ENCODE data around the gene FFAR3.

Gene FFAR3, protein sequence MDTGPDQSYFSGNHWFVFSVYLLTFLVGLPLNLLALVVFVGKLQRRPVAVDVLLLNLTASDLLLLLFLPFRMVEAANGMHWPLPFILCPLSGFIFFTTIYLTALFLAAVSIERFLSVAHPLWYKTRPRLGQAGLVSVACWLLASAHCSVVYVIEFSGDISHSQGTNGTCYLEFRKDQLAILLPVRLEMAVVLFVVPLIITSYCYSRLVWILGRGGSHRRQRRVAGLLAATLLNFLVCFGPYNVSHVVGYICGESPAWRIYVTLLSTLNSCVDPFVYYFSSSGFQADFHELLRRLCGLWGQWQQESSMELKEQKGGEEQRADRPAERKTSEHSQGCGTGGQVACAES

DNA sequence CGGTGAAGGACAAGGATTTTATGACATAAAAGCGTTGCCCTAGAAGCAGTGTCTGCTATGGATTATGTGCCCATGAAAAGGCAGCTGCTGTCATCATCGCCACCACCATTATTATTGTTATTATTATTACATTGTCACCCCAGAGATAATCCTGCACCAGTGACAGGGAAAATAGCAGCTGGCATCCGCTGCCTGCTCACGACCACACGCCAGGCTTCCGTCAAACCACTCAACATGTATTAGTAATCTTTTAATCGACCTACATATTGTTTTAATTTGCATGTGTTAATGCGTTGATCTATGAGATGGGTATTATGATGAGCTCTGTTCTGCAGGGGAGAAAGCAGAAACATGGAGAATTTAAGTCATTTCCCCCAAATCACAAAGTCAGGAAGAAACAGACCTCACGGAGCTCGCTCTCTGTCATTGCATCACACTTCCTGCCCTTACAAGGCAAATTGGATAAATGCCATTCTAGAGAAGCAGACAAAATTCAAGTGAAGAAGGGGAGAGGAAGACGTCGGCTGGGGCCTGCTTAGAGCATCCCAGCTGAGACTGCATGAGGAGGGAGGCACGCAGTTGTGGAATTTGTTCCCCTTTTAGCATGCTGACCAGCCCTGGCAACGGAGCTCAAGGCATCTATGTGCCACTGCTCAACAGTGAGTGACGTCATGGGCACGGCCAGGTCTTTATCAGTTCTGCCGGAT, at the start of gene FFAR3:
Gene FFAR3 (plus strand): TSS at position 594 of the 707 bp plus-strand sequence. CDS start 431 bp downstream, outside the sequence.
- no peak for DNase-seq

DNA sequence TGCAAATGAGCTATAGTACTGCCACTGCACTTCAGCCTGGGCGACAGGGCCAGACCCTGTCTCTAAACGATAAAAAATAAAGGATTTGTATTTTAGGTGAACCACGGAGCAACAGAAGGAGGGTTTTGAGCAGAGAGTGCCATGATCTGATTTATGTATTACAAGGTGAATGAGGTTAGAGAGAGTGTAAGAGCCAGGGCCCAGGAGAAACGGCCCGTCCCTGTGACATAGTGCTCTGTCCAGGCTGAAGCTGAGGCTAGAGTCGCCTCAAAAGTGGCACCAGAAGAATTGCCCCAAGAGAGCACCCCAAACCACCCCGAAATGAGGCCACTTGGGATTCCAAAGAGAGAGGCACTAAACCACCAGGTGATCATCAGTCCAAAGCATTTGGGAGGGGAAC, 49.4 kb upstream of the FFAR3 start:
- DNase-seq: no peak

DNA sequence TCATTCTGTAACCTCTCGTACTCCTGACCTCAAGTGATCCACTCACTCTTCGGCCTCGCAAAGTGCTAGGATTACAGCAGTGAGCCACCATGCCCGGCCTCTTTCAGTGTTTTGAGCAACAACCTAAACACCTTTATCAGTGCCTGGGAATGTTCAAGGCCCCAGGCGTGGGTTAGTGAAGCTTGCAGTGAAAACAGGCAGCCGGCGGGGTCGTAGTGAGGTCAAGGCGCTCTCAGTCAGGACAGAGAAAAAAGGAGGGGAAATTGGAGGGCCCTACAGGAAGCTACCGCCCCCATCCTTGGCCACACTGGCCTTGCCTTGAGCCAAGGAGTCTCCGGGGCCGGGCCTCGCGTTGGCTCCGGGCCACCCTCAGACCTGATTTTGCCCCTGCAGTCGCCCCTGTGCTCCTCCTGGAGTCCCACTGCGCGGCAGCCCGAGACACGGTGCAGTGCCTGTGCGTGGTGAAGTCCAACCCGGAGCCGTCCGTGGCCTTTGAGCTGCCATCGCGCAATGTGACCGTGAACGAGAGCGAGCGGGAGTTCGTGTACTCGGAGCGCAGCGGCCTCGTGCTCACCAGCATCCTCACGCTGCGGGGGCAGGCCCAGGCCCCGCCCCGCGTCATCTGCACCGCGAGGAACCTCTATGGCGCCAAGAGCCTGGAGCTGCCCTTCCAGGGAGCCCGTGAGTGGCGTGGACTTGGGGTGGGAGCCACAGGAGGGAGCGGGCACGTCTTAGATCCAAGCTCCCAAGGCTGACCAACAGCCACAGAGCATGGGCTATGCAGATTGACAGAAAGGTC, 48.6 kb upstream of the FFAR3 start:
- DNase-seq: peak; percentile 64

DNA sequence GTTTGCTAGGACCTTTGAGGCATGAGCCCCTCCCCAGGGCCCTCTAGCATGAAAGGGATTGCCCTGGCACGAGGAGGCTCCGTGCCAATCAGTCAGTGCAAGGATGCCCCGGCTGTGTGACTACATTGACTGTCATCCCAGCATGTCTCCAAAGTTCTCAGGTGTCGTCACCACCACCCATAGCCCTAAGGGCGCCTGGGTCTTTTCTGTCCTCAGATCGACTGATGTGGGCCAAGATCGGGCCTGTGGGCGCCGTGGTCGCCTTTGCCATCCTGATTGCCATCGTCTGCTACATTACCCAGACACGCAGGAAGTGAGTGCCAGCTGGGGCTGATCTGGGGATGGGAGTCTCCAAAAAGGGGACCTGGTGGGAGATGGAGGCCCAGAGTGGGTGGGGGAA, 47.9 kb upstream of the FFAR3 start:
- no peak for DNase-seq

DNA sequence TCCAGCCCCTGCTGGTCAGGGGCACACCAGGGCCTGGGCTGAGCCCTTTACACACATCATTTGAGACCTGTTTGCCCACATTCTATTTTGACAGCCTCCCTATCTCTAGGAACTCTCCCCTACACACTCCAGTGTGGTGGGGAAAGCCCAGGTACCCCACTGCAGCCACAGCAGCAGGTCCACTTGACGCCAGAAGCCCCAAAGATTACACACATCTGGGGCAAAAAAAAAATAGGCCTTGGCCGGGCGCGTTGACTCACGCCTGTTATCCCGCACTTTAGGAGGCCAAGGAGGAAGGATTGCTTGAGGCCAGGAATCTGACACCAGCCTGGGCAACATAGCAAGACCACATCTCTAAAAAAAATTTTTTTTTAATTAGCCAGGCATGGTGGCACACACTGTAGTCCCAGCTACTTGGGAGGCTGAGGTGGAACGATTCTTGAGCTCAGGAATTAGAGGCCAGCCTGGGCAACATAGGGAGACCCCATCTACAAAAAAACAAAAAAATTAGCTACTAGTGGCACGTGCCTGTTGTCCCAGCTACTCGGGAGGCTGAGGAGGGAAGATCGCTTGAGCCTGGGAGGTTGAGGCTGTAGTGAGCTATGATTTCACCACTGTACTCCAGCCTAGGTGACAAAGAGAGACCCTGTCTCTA, 47.3 kb upstream of the FFAR3 start:
- no peak for DNase-seq

DNA sequence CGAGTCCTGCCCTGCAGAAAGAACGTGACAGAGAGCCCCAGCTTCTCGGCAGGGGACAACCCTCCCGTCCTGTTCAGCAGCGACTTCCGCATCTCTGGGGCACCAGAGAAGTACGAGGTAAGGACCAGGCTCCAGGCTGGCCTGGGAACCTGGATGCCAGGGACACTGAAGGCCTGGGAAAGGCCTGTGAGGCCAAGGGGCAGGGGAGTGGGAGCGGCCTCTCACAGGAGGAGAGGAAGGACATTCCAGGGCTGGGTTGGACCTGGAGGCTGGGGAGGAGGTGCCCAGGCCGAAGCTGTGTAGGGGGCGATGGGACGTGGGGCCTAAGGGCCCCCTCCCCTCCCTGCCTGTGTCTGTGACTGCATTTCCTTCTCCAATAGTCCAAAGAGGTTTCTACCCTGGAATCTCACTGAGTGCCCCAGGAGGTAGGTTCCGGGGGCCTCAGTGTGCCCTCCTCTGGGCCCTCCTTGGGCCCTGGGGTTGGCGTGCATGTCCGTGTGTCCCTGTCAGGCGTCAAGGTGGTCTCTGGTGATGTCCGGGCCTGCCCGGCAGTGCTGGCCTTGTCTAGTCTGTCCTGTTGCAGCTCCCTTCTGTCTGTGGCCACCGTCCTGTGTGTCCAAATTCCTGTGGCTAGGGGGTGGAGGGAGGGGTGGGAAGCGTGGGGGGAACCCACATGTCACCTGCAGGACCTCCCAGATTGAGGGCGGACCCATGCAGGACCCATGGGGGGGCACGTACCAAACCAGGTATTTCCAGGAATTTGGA, 46.2 kb upstream of the FFAR3 start:
- no peak for DNase-seq

DNA sequence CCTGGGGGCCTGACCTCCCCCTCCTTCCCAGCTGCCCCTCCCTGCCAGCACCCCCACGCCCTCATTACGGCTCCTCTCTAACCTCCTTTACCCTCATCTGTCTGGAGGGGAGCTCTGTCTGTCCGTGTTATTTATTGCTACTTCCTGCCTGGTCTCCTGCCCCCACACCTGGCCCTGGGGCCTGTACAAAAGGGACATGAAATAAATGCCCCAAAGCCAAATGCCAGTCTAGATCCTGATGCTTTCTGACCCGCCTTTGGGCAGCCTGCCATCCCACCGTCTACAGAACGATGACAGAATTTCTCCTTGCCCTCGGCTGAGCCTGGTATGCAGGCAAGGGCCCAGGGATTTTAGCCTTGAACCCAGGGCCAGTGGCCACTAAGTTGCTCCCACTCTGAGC, 44.7 kb upstream of the FFAR3 start:
- DNase-seq: no peak

DNA sequence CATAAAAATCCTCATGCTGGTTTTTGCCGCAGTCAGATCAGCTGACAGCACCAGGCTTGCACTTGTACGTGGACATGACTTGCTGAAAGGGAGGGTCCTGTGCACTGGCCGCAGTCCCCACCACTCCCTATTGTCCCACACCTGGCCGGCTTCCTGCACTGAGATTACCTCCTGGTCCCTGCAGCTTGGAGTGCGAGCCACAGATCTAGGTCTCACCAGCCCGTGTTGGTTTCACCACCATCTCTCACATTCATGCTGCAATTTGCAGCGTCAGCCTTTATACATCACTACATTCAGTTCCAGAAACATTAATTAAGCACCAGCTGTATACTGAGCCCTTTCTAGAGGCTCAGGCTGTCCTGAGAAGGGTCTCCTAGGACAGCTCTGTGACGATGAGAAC, 44.2 kb upstream of the FFAR3 start:
- no peak for DNase-seq

DNA sequence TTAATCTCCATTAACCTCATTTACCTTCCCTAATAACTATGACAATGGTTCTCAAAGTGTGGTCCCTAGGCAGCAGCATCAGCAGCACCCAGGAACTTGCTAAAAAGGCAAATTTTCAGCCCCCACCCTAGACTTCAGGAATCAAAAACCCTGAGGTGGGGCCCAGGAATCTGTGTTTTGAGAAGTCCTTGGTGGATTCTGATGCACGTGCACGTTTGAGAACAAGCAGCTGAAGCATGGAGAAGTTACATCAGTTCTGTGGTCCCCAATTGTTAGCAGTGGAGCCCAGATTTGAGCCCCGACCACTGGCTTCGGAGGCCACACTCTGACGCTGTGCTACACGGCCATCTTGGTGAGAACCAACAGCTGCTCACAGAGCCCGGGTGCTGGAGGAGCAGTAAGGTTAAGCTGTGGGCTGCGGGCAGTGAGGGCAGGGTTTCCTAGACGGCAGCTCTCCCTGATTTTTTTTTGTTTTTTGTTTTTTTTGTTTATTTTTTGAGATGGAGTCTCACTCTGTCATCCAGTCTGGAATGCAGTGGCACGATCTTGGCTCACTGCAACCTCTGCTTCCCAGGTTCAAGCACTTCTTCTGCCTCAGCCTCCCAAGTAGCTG, 43.3 kb upstream of the FFAR3 start:
- DNase-seq: no peak

DNA sequence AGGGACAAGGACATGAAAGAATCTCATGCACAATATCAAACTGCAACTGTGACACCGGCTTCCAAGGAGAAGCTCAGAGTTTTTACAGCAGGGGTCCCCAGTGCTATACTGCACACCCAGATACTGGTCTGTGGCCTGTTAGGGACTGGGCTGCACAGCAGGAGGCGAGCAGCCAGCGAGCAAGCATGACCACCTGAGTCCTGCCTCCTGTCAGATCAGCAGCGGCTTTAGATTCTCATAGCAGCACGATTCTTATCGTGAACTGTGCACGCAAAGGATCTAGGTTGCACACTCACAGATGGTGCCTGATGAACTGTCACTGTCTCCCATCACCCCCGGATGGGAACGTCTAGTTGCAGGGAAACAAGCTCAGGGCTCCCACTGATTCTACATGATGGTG, 42.4 kb upstream of the FFAR3 start:
- DNase-seq: no peak

DNA sequence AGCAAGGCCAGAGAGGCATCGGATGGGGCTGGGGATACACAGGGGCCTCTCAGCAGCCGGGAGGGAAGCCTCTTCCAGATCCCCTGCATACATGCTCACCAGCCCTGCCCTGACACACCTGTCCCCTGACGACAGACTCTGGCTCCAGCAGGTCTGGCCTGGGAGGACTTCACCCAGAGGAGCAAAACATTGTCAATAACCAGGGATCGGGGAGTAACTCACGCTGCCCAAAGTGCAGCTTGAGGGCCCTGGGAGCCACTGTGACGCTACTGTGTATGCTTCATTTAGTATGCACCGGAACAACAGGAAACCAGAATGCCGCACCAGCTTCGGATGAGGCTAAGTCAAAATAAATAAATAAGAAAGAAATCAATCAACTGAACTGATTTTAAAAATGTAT, 41.7 kb upstream of the FFAR3 start:
- DNase-seq: no peak

DNA sequence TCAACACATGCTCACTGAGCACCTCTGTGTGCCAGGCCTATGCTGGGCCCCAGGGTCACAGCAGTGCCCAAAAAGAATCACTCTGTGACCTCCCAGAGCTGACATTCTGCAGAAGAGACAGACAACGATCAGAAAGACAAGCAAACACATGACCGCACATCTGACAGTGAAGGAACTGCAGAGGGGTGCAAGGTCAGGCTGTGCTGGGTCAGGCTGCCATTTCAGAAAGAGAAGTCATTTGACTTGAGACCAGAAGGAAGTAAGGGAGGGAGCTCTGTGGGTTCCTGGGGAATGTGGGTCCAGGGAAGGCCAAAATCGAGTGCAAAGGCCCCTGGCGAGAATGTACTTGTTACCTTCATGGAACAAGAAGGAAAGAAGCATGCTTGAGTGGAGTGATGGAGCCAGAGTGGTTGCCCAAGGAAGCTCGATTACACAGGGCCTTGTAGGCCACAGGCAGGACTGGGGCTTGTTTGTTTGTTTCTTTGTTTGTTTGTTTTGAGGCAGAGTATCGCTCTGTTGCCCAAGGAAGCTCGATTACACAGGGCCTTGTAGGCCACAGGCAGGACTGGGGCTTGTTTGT, 40.7 kb upstream of the FFAR3 start:
- DNase-seq: no peak

DNA sequence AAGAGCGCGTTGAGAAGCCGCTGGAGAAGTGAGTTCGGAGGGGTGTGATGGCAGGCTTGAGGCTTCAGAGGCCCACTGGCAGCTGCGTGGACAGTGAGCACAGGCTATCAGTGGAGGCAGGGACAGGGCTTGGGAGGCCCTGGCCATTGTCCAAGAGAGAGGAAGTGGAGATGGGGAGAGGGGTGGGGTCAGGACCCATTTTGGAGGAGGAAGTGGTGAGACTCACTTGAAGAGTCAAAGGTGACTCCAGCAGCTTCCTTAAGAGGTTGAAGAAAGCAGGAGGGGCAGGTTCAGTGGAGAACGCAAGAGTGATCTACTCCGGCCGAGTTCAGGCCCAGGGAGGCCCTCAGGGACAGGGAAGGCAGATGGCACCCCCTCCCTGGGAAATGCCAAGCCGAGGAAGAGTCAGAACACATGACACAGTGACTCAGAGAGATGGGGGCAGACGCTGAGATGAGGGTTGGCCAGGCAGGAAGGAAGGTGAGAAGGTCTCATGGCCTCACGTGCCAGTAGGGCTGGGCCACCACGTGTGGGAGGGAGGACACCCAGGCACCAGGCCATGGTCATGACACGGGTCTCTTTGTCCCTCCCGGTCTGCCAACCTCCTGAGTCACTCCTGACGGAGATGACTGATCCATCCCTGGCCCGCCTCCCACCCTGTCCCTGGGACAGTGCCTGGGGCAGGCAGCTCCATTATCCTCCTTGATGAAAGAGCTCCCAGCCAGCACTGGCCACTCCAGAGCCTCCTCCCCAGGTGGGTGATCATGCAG, 39.4 kb upstream of the FFAR3 start:
- DNase-seq: peak; percentile 40

DNA sequence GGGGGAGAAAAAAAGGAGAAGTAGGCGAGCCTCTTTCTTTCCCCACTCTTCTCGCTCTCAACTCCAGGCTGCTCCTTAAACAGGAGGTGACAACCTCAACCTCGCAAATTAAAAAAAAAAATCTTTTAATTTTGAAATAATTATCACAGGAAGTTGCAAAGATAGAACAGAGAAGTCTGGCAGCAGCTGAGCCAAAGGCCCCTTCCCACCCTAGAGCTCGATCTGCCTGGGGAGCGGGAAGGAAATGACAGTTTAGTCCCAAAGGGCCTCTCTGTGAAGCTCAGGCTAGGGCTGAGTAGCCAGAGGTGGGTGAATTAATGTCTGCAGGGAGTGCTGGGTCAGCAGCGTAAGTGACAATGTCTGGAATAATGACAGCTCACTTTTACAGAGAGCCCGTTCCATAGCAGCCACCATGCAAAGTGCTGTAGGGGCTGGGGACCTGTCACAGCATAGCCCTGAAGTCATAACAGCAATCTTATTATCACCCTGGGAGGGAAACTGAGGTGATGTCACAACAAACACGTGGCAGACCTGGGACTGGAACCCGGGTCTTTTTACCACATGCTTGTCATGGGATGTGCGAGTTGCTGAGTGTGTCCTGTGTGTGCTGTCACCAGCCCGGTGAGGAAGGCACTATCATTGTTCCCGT, 38.1 kb upstream of the FFAR3 start:
- DNase-seq: no peak

DNA sequence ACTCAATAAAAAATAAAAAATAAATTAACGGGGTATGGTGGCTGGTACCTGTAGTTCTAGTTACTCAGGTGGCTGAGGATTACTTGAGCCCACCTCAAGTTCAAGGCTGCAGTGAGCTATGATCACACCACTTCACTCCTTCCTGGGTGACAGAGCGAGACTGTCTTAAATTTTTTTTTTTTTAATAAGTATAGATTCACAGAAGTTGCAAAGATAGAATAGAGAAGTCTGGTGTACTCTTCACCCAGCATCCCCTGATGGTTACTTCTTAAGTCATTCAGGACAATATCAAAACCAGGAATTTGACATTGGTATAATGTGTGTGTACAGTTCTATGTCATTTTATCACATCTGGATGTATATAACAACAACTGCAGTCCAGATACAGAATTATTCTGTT, 37.0 kb upstream of the FFAR3 start:
- no peak for DNase-seq

DNA sequence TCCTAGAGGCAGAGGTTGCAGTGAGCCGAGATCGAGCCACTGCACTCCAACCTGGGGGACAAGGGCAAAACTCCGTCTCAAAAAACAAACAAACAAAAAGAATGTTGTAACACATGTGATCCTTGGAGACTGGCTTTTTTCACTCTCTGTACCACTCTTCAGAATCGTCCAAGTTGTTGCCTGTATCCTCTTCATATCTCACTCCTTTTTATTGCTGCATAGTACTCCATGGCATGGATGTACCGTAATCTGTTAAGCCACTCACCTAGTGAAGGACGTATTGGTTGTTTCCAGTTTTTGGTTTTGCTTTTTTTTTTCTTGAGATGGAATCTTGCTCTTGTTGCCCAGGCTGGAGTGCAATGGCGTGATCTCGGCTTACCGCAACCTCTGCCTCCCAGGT, 36.2 kb upstream of the FFAR3 start:
- DNase-seq: no peak

DNA sequence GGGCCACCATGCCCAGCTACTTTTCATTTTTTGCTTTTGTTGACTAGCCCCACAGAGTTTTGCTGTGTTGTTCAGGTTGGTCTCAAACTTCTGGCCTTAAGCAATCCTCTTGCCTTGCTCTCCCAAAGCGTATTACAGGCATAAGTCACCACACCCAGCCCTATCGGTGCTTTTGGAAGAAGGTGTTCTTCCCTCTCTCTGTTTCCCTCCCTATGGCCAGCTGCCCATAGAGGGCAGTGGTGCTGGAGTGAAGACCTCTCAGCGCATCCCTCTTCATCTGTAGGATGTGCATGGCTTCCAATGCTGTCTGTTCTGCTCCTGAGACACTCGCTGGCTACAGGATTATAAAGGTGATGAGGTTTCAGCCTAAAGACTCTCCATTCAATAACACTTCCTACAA, 30.6 kb upstream of the FFAR3 start:
- no peak for DNase-seq

DNA sequence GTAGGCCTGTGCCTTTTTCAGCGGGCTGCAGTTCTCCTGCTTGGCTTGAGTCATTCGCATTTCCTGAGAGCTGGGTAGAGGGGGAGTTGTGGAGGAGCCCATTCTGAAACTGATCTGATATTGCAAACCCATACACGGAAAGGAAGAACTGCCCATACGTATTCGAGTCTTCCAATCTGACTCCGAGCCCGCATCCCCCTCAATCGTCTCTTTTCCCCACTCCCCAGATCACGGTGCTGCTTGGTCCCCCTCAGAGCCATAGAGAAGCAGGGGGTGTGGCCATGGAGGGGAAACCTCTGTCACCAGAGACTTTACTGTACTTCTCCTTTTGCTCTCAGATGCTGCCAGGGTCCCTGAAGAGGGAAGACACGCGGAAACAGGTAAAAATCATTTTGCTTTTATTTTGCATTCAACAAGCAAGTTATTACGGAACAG, 29.4 kb upstream of the FFAR3 start, which contains the start of gene CD22:
Gene CD22 (plus strand): TSS at position 337 of the 435 bp plus-strand sequence. CDS start 2,854 bp downstream, outside the sequence.
- DNase-seq: no peak

DNA sequence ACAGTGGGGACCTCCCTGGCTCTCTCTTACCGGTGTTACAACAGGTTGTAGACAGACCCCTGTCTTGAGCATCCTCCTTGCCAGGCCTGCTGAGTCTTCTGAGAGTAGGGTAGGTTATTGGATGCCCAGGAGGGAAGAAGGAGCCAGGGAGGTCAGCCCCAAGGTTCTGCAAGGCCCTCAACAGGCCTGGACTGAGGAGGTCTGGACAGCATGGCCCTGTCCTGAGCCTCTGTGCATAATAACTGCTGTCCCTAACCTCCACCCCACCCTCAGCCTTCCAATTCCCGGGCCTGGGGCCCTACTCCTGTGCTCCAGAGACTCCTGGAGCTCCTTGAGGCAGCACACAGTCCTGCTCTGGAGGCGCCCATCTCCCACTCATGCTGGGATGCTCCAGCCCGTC, 28.9 kb upstream of the FFAR3 start:
- DNase-seq: no peak

DNA sequence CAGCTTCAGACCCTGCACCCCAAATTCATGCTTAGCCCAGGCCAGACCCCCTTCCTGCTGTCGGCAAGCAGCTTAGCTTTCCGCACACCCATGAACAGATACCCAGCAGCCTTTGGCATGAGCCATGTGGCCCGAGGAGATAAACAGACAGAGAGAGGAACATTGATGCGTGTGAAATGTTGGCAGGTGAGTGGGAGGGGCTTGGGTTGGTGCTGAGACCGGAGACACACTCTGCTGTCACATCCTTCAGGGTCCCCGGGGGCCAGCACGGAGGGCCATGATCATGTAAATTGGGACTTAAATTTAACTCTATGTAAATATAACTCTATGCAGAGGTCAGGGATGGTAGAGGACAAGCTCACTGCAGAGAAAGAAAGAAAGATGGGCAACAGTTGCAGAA, 27.8 kb upstream of the FFAR3 start:
- no peak for DNase-seq

Data from femur (tissue), 1 donor.